ENCODE measurements around the gene ADCY9.

ADCY9 gene

GRCh38 chr16:3912897-3913296 lies 203.3 kb downstream of the ADCY9 start:
- no peak for TF ChIP-seq CTCF (conservative IDR thresholded peaks at IDR 0.05; ENCODE audit: low read depth, low read length)

More at GRCh38 chr16:3912897-3913296, 203.3 kb downstream of the ADCY9 start:
- H2AFZ ChIP-seq (ENCODE audit: low read depth) = no peak overlapping the region
- no peak overlapping the region for H3K9ac ChIP-seq
- no peaks in the 10 kb centered on the region for H3K36me3 ChIP-seq (ENCODE audit: insufficient read depth)
- H3K4me2 ChIP-seq = no peak overlapping the region
- no peaks in the 10 kb centered on the region for H3K27me3 ChIP-seq (ENCODE audit: insufficient read depth, low read depth)
- H3K79me2 ChIP-seq (ENCODE audit: insufficient read depth, low read depth) = no peaks in the 10 kb centered on the region
- H3K27ac ChIP-seq = no peak overlapping the region
- H4K20me1 ChIP-seq (ENCODE audit: insufficient read depth) = no peaks in the 10 kb centered on the region
- H3K4me1 ChIP-seq (ENCODE audit: low read depth, poor library complexity, severe bottlenecking) = no peaks in the 10 kb centered on the region
- no peak overlapping the region for H3K4me3 ChIP-seq (IDR thresholded peaks at IDR 0.05; ENCODE audit: insufficient read depth, low read depth, low read length)
